ENCODE measurements around the gene COMMD2.

COMMD2 gene

GRCh38 chr3:149717391-149718056 lies 34.8 kb downstream of the COMMD2 start:
- no peak overlapping the region for H3K4me3 ChIP-seq (ENCODE audit: control insufficient read depth, low read depth, low read length)
- DNase-seq (ENCODE audit: low read depth) = peak; percentile 53
- peak; percentile 68 for TF ChIP-seq CTCF (IDR thresholded peaks at IDR 0.05; ENCODE audit: control insufficient read depth, insufficient read depth, low read depth, low read length, missing control alignments)

- DNase-seq (ENCODE audit: low read depth) = no peak
- no peak overlapping the region for H3K4me3 ChIP-seq (ENCODE audit: control insufficient read depth, low read depth, low read length)
- TF ChIP-seq CTCF (IDR thresholded peaks at IDR 0.05; ENCODE audit: control insufficient read depth, insufficient read depth, low read depth, low read length, missing control alignments) = no peak
Measured at GRCh38 chr3:149716984-149717383, 35.3 kb downstream of the COMMD2 start.

- no peak for DNase-seq (ENCODE audit: low read depth)
- no peak for TF ChIP-seq CTCF (IDR thresholded peaks at IDR 0.05; ENCODE audit: control insufficient read depth, insufficient read depth, low read depth, low read length, missing control alignments)
- H3K4me3 ChIP-seq (ENCODE audit: control insufficient read depth, low read depth, low read length) = no peak overlapping the region
Measured at GRCh38 chr3:149715247-149715646, 37.0 kb downstream of the COMMD2 start.

- no peak for DNase-seq (ENCODE audit: low read depth)
- no peak overlapping the region for H3K4me3 ChIP-seq (ENCODE audit: control insufficient read depth, low read depth, low read length)
- no peak for TF ChIP-seq CTCF (IDR thresholded peaks at IDR 0.05; ENCODE audit: control insufficient read depth, insufficient read depth, low read depth, low read length, missing control alignments)
Measured at GRCh38 chr3:149713730-149714654, 38.3 kb downstream of the COMMD2 start.

- no peak for TF ChIP-seq CTCF (IDR thresholded peaks at IDR 0.05; ENCODE audit: control insufficient read depth, insufficient read depth, low read depth, low read length, missing control alignments)
- H3K4me3 ChIP-seq (ENCODE audit: control insufficient read depth, low read depth, low read length) = no peak overlapping the region
- no peak for DNase-seq (ENCODE audit: low read depth)
Measured at GRCh38 chr3:149706905-149707304, 45.4 kb downstream of the COMMD2 start.

GRCh38 chr3:149705416-149705815 lies 46.9 kb downstream of the COMMD2 start:
- H3K4me3 ChIP-seq (ENCODE audit: control insufficient read depth, low read depth, low read length) = no peak overlapping the region
- no peak for TF ChIP-seq CTCF (IDR thresholded peaks at IDR 0.05; ENCODE audit: control insufficient read depth, insufficient read depth, low read depth, low read length, missing control alignments)
- DNase-seq (ENCODE audit: low read depth) = no peak

All from AG09309 (cell line).